Kidney epithelial cell (primary cell): ENCODE data around the gene SGMS1. TPM values are rescaled to one million over a fixed set of nuclear protein-coding genes. Genes with fewer than 3 reads are reported as not detected.

ENCODE experiments used
- DNase-seq: peaks from one replicate; pipeline ENCODE4 v3.0.0-alpha.2; 2010; ENCODE audit warnings: low read depth
- H3K27me3 ChIP-seq: 2 replicates; pipeline ENCODE4 v1.6.0; 2011; ENCODE audit warnings: low read length; ENCODE audit not compliant: control insufficient read depth, insufficient read depth
- H3K36me3 ChIP-seq: 2 replicates; pipeline ENCODE4 v1.5.1; 2011; ENCODE audit warnings: low read length; ENCODE audit not compliant: control insufficient read depth, insufficient read depth
- H3K4me3 ChIP-seq: 2 replicates; pipeline ENCODE4 v1.5.1; 2011; ENCODE audit warnings: low read depth, mild to moderate bottlenecking, control low read depth, low read length
- CTCF ChIP-seq: IDR thresholded peaks from 2 replicates; pipeline ENCODE4 v1.5.1; 2011; ENCODE audit warnings: mild to moderate bottlenecking, moderate library complexity, low read length, control low read depth, inconsistent platforms; ENCODE audit not compliant: insufficient read depth, poor library complexity, severe bottlenecking
- total RNA-seq: library from RNA; depleted of rRNA; stranded (reverse); fragments of >200 nt; gene quantifications from 2 replicates; pipeline ENCODE4 v1.2.3, GENCODE V29; 2015

SGMS1 gene
- total RNA-seq, 1 donor from 2014 or later, result 27.0 TPM

DNA sequence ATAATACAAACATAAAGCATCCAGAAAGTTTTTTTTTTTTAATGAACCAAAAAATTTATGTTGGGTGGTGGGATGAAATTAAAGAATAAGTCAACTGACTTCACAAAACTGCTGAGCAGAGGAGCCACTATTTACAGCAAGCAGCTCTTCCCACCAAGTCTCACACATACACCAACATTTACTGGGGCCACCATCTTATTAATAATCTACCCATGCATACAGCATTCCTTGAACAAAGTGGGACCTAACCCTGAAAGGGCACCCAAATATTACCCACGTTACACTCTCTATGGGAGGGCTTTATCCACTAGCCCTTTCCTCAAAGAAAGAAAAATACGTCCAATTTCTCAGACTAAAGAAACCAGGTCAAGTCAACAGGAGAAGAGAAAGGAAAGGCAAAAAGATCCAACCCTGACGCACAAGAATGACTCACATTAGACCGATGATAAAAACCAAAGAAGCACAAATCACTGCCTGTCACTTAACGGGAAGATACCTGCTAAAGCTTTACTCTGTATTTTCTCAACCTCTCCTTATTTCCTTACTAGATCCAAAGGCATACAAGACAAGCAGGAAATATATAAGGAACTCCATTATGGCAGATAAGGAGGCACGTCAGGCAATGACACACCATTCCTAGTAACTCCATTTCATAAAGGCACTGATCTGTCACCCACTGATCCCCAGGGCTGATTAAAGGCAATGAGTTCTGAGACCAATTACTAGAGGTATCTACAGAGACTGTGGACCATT is 230.6 kb downstream of the SGMS1 start:
- Histone ChIP-seq H3K36me3 (no peaks in the 10 kb centered on the region), H3K27me3 (no peaks in the 10 kb centered on the region), H3K4me3 (no peak overlapping the region)
- no peak for TF ChIP-seq CTCF
- DNase-seq, result no peak

GRCh38 chr10:50392426-50392825 is 231.3 kb downstream of the SGMS1 start:
- H3K36me3 ChIP-seq, result no peaks in the 10 kb centered on the region
- H3K27me3 ChIP-seq, result no peaks in the 10 kb centered on the region
- no peak overlapping the region for H3K4me3 ChIP-seq
- DNase-seq, result no peak
- TF ChIP-seq CTCF, result no peak

DNA sequence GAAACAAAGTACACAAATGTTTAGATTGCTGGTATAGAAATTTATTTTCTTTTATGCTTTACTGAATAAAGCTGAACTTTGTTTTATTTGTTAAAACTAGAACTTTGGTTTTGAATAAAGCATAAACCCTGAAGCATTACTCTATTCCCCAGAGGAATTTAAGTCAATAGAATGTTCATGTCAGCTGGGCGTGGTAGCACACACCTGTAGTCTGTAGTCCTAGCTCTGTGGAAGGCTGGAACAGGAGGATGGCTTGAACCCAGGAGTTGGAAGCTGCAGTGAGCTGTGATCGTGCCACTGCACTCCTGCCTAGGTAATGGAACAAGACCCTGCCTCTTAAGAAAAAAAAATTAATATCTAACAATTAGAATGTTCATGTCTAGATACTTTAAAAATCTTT is 233.5 kb downstream of the SGMS1 start:
- no peak for DNase-seq
- TF ChIP-seq CTCF, result no peak
- H3K36me3 ChIP-seq, result no peaks in the 10 kb centered on the region
- no peaks in the 10 kb centered on the region for H3K27me3 ChIP-seq
- H3K4me3 ChIP-seq, result no peak overlapping the region

DNA sequence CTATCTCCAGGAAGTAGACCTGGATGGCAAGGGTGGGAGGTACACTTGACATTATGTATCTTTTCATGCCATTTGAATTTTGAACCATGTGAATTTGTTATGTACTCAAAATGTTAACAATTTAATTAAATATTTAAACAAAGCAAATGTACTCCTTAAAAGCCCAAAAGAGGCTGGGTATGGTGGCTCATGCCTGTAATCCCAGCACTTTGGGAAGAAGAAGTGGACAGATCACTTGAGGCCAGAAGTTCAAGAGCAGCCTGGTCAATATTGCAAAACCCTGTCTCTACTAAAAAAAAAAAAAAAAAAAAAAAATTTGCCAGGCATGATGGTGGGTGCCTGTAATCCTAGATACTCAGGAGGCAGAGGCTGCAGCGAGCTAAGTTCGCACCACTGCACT is 235.6 kb downstream of the SGMS1 start:
- H3K36me3 ChIP-seq, result no peaks in the 10 kb centered on the region

GRCh38 chr10:50387732-50388073 is 236.1 kb downstream of the SGMS1 start:
- Histone ChIP-seq H3K36me3 (no peaks in the 10 kb centered on the region), H3K4me3 (no peak overlapping the region), H3K27me3 (no peaks in the 10 kb centered on the region)
- DNase-seq, result no peak
- no peak for TF ChIP-seq CTCF

More for the DNA sequence above, 235.6 kb downstream of the SGMS1 start:
- TF ChIP-seq CTCF, result no peak
- Histone ChIP-seq H3K27me3 (no peaks in the 10 kb centered on the region), H3K4me3 (no peak overlapping the region)
- no peak for DNase-seq

GRCh38 chr10:50387007-50387731 is 236.6 kb downstream of the SGMS1 start:
- Histone ChIP-seq H3K36me3 (no peaks in the 10 kb centered on the region), H3K27me3 (no peaks in the 10 kb centered on the region), H3K4me3 (no peak overlapping the region)
- TF ChIP-seq CTCF, result no peak
- no peak for DNase-seq
